Activated T-helper 1 cell treated with anti-CD3 and anti-CD28 coated beads, Interleukin-12 subunit alpha, Interleukin-12 subunit beta, Interleukin-2, Interleukin-4 antibody, amounts not matched to agents 30 ng/mL and 10 ng/mL and 1 ng/mL, durations not matched to agents 14 hours and 24 hours and 36 hours (primary cell): ENCODE data around the gene USP3. TPM values are rescaled to one million over a fixed set of nuclear protein-coding genes. Genes with fewer than 3 reads are reported as not detected.
"Not testable (repeated sequence)": the region's sequence is repeated elsewhere in the genome, so short reads cannot be mapped to it uniquely, and the experiment has no call there.

Experiments used
- DNase-seq: peaks from one replicate; pipeline ENCODE4 v3.0.0; 2021; ENCODE audit warnings: low spot score
- H3K27ac Mint-ChIP-seq: one replicate; pipeline ENCODE4 v1.8.0; 2021; ENCODE audit warnings: mild to moderate bottlenecking, mixed read lengths
- H3K27me3 Mint-ChIP-seq: one replicate; pipeline ENCODE4 v1.8.0; 2022; ENCODE audit warnings: mild to moderate bottlenecking, moderate library complexity, mixed read lengths; ENCODE audit not compliant: insufficient read depth
- H3K36me3 Mint-ChIP-seq: one replicate; pipeline ENCODE4 v1.8.0; 2021; ENCODE audit warnings: low read depth, mixed read lengths
- H3K4me1 Mint-ChIP-seq: one replicate; pipeline ENCODE4 v1.8.0; 2021; ENCODE audit warnings: low read depth, mixed read lengths
- H3K4me3 Mint-ChIP-seq: one replicate; pipeline ENCODE4 v1.8.0; 2021; ENCODE audit warnings: mild to moderate bottlenecking, moderate library complexity, mixed read lengths
- H3K9me3 Mint-ChIP-seq: one replicate; pipeline ENCODE4 v1.8.0; 2021; ENCODE audit warnings: mixed read lengths
- intact Hi-C: fragments of 100-400 bp; cut with micrococcal nuclease; formaldehyde crosslinking; loops from one replicate; pipeline ENCODE4 v1.15.1; 2024
- total RNA-seq: library from RNA; stranded (reverse); gene quantifications from 2 replicates; pipeline ENCODE4 v1.2.3, GENCODE V29; 2022

Gene USP3
- total RNA-seq, 1 donor from 2014 or later, result 46.9 TPM

- no peaks in the 10 kb centered on the region for H3K27me3 Mint-ChIP-seq
- H3K9me3 Mint-ChIP-seq, result no peaks in the 10 kb centered on the region
- no peak overlapping the region for H3K4me3 Mint-ChIP-seq
- intact Hi-C loops, result loop anchor here (10.0 kb wide), 2 partner anchors 425 to 545 kb away; partner anchors contain the start of genes RAB8B and SNX22
- peaks cover 33% of the 10 kb centered on the region for H3K36me3 Mint-ChIP-seq
- peaks cover 36% of the 10 kb centered on the region for H3K4me1 Mint-ChIP-seq
- no peak for DNase-seq
- H3K27ac Mint-ChIP-seq, result peak overlapping the region; percentile 34
These were observed 105.1 kb downstream of the USP3 start for GRCh38 chr15:63609448-63609847.

GRCh38 chr15:63610209-63610841 lies 105.9 kb downstream of the USP3 start:
- DNase-seq, result peak; percentile 74
- Mint-ChIP-seq H3K4me1 (peaks cover 31% of the 10 kb centered on the region), H3K27ac (peak overlapping the region; percentile 89), H3K36me3 (peaks cover 39% of the 10 kb centered on the region), H3K4me3 (peak overlapping the region; percentile 38), H3K27me3 (no peaks in the 10 kb centered on the region), H3K9me3 (no peaks in the 10 kb centered on the region)
- intact Hi-C loops, result loop anchor here (1.0 to 10.0 kb wide), 7 partner anchors 9 to 457 kb away; partner anchors contain the start of gene HERC1

GRCh38 chr15:63611177-63611576 lies 106.8 kb downstream of the USP3 start:
- Mint-ChIP-seq H3K4me3 (no peak overlapping the region), H3K27ac (peak overlapping the region; percentile 89), H3K9me3 (no peaks in the 10 kb centered on the region), H3K27me3 (no peaks in the 10 kb centered on the region), H3K36me3 (peaks cover 44% of the 10 kb centered on the region), H3K4me1 (peaks cover 22% of the 10 kb centered on the region)
- intact Hi-C loops, result loop anchor here (5.0 to 10.0 kb wide), 2 partner anchors 114 to 221 kb away; partner anchors contain the start of gene HERC1
- no peak for DNase-seq

- DNase-seq, result no peak
- H3K4me1 Mint-ChIP-seq, result peaks cover 17% of the 10 kb centered on the region
- no peaks in the 10 kb centered on the region for H3K9me3 Mint-ChIP-seq
- H3K4me3 Mint-ChIP-seq, result no peak overlapping the region
- intact Hi-C loops, result loop anchor here (5.0 to 10.0 kb wide), 2 partner anchors 113 to 220 kb away; partner anchors contain the start of gene HERC1
- H3K27ac Mint-ChIP-seq, result peak overlapping the region; percentile 8
- H3K27me3 Mint-ChIP-seq, result no peaks in the 10 kb centered on the region
- H3K36me3 Mint-ChIP-seq, result peaks cover 46% of the 10 kb centered on the region
These were observed 107.9 kb downstream of the USP3 start for GRCh38 chr15:63612300-63612699.

- intact Hi-C loops, result loop anchor here (10.0 kb wide), 1 partner anchor 109 kb away; no protein-coding TSS in a partner anchor
- no peak for DNase-seq
- Mint-ChIP-seq H3K27ac (no peak overlapping the region), H3K4me3 (no peak overlapping the region), H3K4me1 (peaks cover 6% of the 10 kb centered on the region), H3K27me3 (no peaks in the 10 kb centered on the region), H3K36me3 (peaks cover 48% of the 10 kb centered on the region), H3K9me3 (peaks cover 4% of the 10 kb centered on the region)
These were observed 111.5 kb downstream of the USP3 start for GRCh38 chr15:63615935-63616334.

GRCh38 chr15:63617147-63617546 lies 112.8 kb downstream of the USP3 start:
- not testable (repeated sequence) for H3K27ac Mint-ChIP-seq, DNase-seq, H3K4me3 Mint-ChIP-seq, H3K4me1 Mint-ChIP-seq, H3K27me3 Mint-ChIP-seq
- intact Hi-C loops, result loop anchor here (10.0 kb wide), 1 partner anchor 108 kb away; no protein-coding TSS in a partner anchor
- H3K9me3 Mint-ChIP-seq, result peaks cover 10% of the 10 kb centered on the region
- peaks cover 51% of the 10 kb centered on the region for H3K36me3 Mint-ChIP-seq

GRCh38 chr15:63617627-63618026 lies 113.2 kb downstream of the USP3 start:
- H3K4me1 Mint-ChIP-seq, DNase-seq, H3K4me3 Mint-ChIP-seq, H3K27ac Mint-ChIP-seq, H3K27me3 Mint-ChIP-seq: not testable (repeated sequence)
- intact Hi-C loops, result loop anchor here (10.0 kb wide), 1 partner anchor 107 kb away; no protein-coding TSS in a partner anchor
- Mint-ChIP-seq H3K9me3 (peaks cover 10% of the 10 kb centered on the region), H3K36me3 (peaks cover 53% of the 10 kb centered on the region)

- Mint-ChIP-seq H3K36me3 (peaks cover 59% of the 10 kb centered on the region), H3K9me3 (peaks cover 10% of the 10 kb centered on the region)
- intact Hi-C loops, H3K27ac Mint-ChIP-seq, DNase-seq, H3K27me3 Mint-ChIP-seq, H3K4me1 Mint-ChIP-seq, H3K4me3 Mint-ChIP-seq: not testable (repeated sequence)
These were observed 116.4 kb downstream of the USP3 start for GRCh38 chr15:63620760-63621159.

GRCh38 chr15:63623232-63623969 lies 119.0 kb downstream of the USP3 start:
- peaks cover 7% of the 10 kb centered on the region for H3K9me3 Mint-ChIP-seq
- H3K27me3 Mint-ChIP-seq, result no peaks in the 10 kb centered on the region

GRCh38 chr15:63626955-63627354 lies 122.6 kb downstream of the USP3 start:
- intact Hi-C loops, result no loop called here
- Mint-ChIP-seq H3K4me3 (no peak overlapping the region), H3K27me3 (no peaks in the 10 kb centered on the region), H3K4me1 (no peaks in the 10 kb centered on the region), H3K36me3 (peaks cover 52% of the 10 kb centered on the region), H3K27ac (no peak overlapping the region), H3K9me3 (no peaks in the 10 kb centered on the region)
- no peak for DNase-seq

More at GRCh38 chr15:63623232-63623969, 119.0 kb downstream of the USP3 start:
- Mint-ChIP-seq H3K36me3 (peaks cover 55% of the 10 kb centered on the region), H3K4me3 (no peak overlapping the region), H3K4me1 (no peaks in the 10 kb centered on the region), H3K27ac (no peak overlapping the region)
- no peak for DNase-seq
- intact Hi-C loops, result no loop called here

- no peaks in the 10 kb centered on the region for H3K9me3 Mint-ChIP-seq
- intact Hi-C loops, result no loop called here
- no peaks in the 10 kb centered on the region for H3K4me1 Mint-ChIP-seq
- H3K4me3 Mint-ChIP-seq, result no peak overlapping the region
- peaks cover 48% of the 10 kb centered on the region for H3K36me3 Mint-ChIP-seq
- no peaks in the 10 kb centered on the region for H3K27me3 Mint-ChIP-seq
- no peak overlapping the region for H3K27ac Mint-ChIP-seq
- no peak for DNase-seq
These were observed 123.9 kb downstream of the USP3 start for GRCh38 chr15:63628123-63628822.

GRCh38 chr15:63630036-63630751 lies 125.8 kb downstream of the USP3 start:
- Mint-ChIP-seq H3K9me3 (no peaks in the 10 kb centered on the region), H3K27ac (no peak overlapping the region), H3K4me3 (no peak overlapping the region), H3K27me3 (no peaks in the 10 kb centered on the region), H3K4me1 (no peaks in the 10 kb centered on the region), H3K36me3 (peaks cover 46% of the 10 kb centered on the region)
- DNase-seq, result no peak
- intact Hi-C loops, result no loop called here
